RKO (cell line): ENCODE measurements around the gene FBLL1.
"Not testable (repeated sequence)": the region's sequence is repeated elsewhere in the genome, so short reads cannot be mapped to it uniquely, and the experiment has no call there.

Experiments used
- DNase-seq: peaks from one replicate; pipeline ENCODE4 v3.0.0-alpha.2; 2016; ENCODE audit warnings: low spot score

FBLL1 gene

GRCh38 chr5:168528521-168529373 lies at the start of gene FBLL1:
TSS of gene FBLL1 (plus strand) at chr5:168529305. CDS start at chr5:168529505, 200 bp downstream.
- no peak for DNase-seq

GRCh38 chr5:168480601-168481000 lies 48.5 kb upstream of the FBLL1 start:
- no peak for DNase-seq

DNA sequence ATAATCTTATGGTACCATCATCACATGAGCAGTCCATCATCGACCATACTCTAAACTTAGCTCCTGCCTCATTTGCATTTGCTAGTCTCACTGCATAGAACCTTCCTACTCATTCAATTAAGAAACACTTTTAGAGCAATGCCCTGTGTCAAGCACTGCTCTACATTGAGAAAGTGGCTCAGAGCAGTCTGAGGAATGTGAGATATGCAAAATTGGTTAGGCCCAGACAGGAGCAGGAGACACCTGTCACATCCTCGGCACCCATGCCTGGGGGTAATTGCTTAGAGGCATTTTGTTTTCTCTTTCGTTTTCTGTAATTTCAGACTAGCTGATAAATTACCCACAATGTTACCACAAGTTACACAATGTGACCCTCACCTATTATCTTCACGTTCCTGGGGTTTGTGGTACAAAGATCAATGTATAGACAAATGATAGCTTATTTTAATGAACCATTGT lies 47.7 kb upstream of the FBLL1 start:
- no peak for DNase-seq

GRCh38 chr5:168482361-168482760 lies 46.7 kb upstream of the FBLL1 start:
- no peak for DNase-seq

DNA sequence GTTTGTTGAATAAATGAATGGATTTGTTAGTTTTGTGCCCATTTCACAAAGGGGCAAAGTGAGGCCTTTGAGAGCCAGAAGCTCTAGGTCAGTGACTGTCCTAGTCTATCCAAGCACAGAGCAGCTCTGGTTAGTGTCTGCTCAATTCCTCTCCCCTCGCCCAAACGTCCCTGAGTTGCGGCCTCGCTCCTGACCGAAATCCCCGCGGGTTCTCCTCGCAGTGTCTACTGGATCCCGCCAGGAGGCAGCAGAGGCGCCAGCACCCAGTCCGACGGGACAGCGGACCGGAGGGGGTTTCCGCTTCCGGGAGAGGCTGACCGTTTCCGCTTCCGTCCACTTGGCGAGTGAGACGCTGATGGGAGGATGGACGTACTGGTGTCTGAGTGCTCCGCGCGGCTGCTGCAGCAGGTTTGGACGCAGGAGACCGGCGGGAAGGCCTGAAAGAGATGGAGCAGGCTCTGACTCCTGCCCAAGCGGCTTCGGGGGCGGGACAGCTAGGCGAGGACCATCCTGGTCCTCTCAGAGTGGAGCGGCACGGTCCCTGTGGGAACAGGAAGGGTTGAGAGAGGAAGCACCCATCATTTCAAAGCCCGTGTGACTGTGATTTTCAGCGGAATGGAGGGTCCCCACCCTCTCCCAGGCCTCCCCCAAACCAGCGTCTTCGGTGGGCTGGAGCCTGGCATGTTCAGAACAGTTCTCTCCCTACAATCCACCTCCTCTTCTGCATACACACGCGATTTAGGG lies 42.8 kb upstream of the FBLL1 start, which contains the start of gene RARS1:
RARS1 (plus strand) TSS at position 336 of the 744 bp plus-strand sequence; CDS start at position 364, 28 bp downstream.
- peak; percentile 95 for DNase-seq

GRCh38 chr5:168489059-168489458 lies 40.0 kb upstream of the FBLL1 start:
- DNase-seq, result no peak

DNA sequence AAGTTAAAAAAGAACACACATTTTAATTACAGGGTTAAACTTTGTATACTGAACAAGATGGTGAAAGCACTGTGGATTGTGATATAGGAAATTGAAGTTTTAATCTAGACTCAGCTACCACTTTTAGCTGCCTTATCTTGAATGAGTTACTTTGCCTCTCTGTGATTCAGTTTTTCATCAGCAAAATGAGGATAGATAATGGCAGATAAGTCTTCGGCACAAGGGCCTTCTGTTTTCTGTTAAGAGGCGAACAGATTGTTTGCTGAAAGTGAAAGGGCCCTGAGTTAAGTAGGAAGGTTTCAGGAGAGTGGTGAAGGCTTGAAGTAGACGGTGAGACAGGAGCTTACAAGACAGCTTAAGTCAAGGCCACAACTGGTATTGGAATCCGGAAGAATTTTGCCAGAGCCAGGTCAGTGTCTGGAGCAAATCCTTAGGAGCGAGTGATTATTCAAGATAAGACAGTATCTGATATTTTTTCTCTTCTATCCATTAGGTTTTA lies 35.0 kb upstream of the FBLL1 start:
- DNase-seq, result no peak

DNA sequence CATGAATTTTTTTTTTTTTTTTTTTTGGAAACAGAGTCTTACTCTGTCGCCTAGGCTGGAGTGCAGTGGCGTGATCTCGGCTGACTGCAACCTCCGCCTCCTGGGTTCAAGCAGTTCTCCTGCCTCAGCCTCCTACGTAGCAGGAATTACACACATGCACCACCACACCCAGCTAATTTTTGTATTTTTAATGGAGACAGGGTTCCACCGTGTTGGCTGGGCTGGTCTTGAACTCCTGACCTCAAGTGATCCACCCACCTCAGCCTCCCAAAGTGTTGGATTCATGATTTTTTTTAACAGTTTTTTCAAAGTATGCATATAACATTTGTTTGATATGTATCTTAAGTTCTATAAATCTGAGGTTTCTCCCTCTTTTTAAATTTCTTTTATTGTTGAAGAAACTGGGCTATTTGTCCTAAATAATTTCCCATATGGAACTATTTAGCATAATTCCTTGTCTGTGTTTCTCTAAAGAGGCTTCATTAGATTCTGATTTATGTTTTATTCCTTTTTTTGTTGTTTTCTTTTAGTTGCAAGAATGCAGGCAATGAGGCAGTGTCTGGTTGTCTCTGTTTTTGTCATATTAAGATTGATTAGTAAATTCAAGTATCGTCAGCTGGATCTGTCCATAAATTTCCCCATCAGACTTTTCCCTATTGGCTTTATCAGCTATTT lies 26.4 kb upstream of the FBLL1 start:
- no peak for DNase-seq

GRCh38 chr5:168513861-168514428 lies 15.2 kb upstream of the FBLL1 start:
- no peak for DNase-seq

- no peak for DNase-seq
Measured at GRCh38 chr5:168525856-168526255, 3.2 kb upstream of the FBLL1 start.

- no peak for DNase-seq
Measured at GRCh38 chr5:168527756-168528295, 1.3 kb upstream of the FBLL1 start.

- no peak for DNase-seq
Measured at GRCh38 chr5:168529374-168530234, 499 bp downstream of the FBLL1 start.

- no peak for DNase-seq
Measured at GRCh38 chr5:168530621-168531150, 1.6 kb downstream of the FBLL1 start.

DNA sequence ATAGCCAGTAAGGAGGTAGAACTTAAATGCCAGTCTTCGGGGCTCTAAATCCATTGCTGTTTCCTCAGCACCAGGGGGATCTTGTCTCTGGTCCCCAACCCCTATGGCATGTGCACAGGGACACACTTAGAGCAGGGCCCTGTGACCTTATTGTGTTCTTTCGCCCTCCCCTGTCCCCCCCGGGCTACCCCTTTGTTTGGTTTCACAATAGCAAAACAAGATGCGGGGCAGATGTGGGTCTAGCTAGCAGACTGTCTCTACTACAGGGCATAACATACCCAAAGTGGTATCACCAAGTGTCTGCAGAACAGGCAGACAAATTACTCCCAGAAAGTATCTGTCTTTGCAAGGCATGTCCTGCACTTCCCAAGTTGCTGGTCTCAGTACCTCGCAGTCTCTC lies 2.1 kb downstream of the FBLL1 start:
- DNase-seq, result no peak

DNA sequence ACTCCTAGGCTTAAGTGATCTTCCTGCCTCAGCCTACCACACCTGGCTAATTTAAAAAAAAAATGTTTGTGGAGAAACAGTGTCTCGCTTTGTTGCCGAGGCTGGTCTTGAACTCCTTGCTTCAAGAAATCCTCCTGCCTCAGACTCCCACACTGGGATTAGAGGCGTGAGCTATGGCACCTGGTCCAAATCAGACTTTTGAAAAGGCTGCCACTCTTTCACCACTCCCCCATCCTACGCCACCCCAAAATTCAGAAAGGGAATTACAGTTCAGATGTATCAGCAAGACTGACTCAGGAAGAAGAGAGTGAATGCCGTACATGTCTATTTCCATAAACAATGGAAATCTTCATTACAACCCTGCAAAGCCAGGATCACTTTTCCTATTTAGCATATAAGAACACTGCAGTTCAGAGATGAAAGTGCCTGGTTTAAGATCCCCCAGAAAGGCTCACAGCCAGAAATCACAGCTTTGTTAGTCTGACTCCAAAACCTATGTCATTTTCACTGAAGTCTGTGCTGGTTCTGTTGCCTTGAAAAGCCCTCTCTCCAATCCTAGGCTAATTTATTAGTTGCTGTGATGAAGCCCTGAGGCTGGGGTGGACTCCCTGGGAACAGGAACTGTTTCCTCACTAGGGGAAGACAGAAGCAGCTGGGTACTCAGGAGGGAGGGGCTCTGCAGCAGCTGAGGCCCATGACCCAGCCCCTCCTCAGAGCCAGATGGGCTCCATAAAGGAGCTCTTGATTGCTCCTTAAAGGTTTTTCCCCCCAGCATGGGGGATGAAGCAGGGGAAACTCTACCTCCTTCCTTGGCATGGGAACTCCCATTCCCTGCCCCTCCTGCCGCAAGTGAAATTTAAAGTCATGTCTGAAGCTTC lies 3.1 kb downstream of the FBLL1 start:
- no peak for DNase-seq

- DNase-seq, result not testable (repeated sequence)
Measured at GRCh38 chr5:168534351-168534750, 5.2 kb downstream of the FBLL1 start.

DNA sequence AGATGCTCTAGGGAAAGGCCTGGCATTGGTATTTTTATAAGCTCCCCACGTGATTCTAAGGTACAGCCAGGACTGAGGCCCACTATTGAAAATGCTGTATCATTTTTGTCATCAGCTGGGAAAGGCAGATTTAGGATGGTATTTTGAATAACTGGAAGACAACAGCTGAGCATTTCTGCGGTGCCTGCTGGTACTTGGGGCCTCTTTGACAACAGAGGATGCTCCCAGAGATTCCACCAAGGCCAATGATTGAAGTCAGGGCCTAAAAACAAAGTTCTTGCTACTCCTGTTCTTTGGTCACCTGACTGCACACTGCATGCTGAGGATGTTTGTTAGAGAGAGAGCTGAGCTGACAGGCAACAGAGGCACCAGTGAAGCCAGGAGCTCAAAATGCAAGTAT lies 8.1 kb downstream of the FBLL1 start:
- no peak for DNase-seq

GRCh38 chr5:168549554-168549953 lies 20.4 kb downstream of the FBLL1 start:
- no peak for DNase-seq

- no peak for DNase-seq
Measured at GRCh38 chr5:168550656-168551055, 21.6 kb downstream of the FBLL1 start.
